Mesothelial cell of epicardium (in vitro differentiated cells): Measurements from ENCODE around the gene ARFGAP3. TPM values are rescaled to one million over a fixed set of nuclear protein-coding genes. Genes with fewer than 3 reads are reported as not detected.
"Not testable (repeated sequence)": the region's sequence is repeated elsewhere in the genome, so short reads cannot be mapped to it uniquely, and the experiment has no call there.

ENCODE experiments used
- DNase-seq, 2 experiments: peaks; one replicate each; pipeline ENCODE4 v3.0.0; 2021; ENCODE audit warnings: low spot score in 2 of 2; ENCODE audit not compliant: unreplicated experiment in 2 of 2
- H3K27ac Mint-ChIP-seq: 2 replicates; pipeline ENCODE4 v1.8.0; 2021; ENCODE audit warnings: mixed read lengths
- H3K27me3 Mint-ChIP-seq: 2 replicates; pipeline ENCODE4 v1.8.0; 2021; ENCODE audit warnings: low read depth, mixed read lengths
- H3K36me3 Mint-ChIP-seq: 2 replicates; pipeline ENCODE4 v1.8.0; 2021; ENCODE audit warnings: mixed read lengths
- H3K4me1 Mint-ChIP-seq: 2 replicates; pipeline ENCODE4 v1.8.0; 2021; ENCODE audit warnings: mixed read lengths
- H3K4me3 Mint-ChIP-seq: 2 replicates; pipeline ENCODE4 v1.8.0; 2021; ENCODE audit warnings: mild to moderate bottlenecking, moderate library complexity, mixed read lengths
- H3K9me3 Mint-ChIP-seq: 2 replicates; pipeline ENCODE4 v1.8.0; 2021; ENCODE audit warnings: mixed read lengths
- total RNA-seq: library from RNA; stranded (reverse); gene quantifications from 3 replicates; pipeline ENCODE4 v1.2.1, GENCODE V29; 2021
- TF ChIP-seq, protein P1 (sequence below): fragments of 200-600 bp; sonication (generic); IDR thresholded peaks from one replicate; pipeline ENCODE4 v1.5.0; 2021; ENCODE audit warnings: antibody characterized with exemption; ENCODE audit not compliant: unreplicated experiment

ARFGAP3 gene
- total RNA-seq, 1 donor from 2014 or later: 33.4 TPM

- Mint-ChIP-seq H3K4me3 (no peak overlapping the region), H3K27ac (no peak overlapping the region), H3K27me3 (no peaks in the 10 kb centered on the region), H3K36me3 (no peaks in the 10 kb centered on the region), H3K9me3 (no peaks in the 10 kb centered on the region), H3K4me1 (no peaks in the 10 kb centered on the region)
- no peak for DNase-seq
- TF ChIP-seq, protein P1, sequence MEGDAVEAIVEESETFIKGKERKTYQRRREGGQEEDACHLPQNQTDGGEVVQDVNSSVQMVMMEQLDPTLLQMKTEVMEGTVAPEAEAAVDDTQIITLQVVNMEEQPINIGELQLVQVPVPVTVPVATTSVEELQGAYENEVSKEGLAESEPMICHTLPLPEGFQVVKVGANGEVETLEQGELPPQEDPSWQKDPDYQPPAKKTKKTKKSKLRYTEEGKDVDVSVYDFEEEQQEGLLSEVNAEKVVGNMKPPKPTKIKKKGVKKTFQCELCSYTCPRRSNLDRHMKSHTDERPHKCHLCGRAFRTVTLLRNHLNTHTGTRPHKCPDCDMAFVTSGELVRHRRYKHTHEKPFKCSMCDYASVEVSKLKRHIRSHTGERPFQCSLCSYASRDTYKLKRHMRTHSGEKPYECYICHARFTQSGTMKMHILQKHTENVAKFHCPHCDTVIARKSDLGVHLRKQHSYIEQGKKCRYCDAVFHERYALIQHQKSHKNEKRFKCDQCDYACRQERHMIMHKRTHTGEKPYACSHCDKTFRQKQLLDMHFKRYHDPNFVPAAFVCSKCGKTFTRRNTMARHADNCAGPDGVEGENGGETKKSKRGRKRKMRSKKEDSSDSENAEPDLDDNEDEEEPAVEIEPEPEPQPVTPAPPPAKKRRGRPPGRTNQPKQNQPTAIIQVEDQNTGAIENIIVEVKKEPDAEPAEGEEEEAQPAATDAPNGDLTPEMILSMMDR: no peak
These were observed 69.1 kb downstream of the ARFGAP3 start for GRCh38 chr22:42788021-42788420.

GRCh38 chr22:42787357-42787736, 69.7 kb downstream of the ARFGAP3 start:
- Mint-ChIP-seq H3K36me3 (no peaks in the 10 kb centered on the region), H3K4me3 (no peak overlapping the region), H3K27ac (no peak overlapping the region), H3K27me3 (no peaks in the 10 kb centered on the region), H3K9me3 (no peaks in the 10 kb centered on the region), H3K4me1 (no peaks in the 10 kb centered on the region)
- TF ChIP-seq, protein P1: no peak
- no peak for DNase-seq

DNA sequence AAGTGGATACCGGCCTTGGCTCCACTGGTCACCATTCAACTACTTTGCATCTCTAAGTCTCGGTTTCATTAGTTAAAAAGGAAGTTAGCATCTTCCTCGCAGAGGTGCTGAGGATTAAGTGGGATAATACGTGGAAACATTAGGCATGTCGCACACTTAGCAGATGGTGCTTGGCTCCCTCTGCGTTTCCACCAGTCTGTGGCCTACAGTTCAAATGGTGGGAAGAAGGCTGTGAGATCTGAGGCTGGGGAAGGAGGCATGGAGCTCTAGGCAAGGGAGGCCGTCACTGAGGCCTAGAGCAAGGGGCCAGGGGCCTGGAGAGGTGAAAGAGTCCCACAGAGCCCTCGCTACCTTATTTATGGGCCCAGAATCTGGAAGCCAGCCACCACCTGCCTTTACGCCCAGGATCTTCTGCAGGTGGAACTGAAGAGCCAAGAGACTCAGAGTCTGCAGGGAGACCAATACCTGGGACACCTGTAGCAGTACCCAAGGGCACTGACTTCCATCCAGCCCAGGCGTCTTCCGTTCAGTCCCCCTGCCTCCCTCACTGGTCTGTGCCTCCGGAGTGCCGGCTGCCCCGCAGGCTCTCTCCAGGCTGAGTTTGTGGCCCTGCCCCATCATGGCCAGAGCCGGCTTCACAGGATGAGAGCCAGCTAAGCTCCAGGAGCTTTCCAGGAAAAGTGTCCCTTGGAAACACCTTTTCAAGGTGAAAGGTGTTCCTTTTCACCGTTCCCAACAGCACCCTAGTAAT, 70.3 kb downstream of the ARFGAP3 start:
- Mint-ChIP-seq H3K27me3 (no peaks in the 10 kb centered on the region), H3K4me3 (no peak overlapping the region), H3K36me3 (no peaks in the 10 kb centered on the region), H3K4me1 (no peaks in the 10 kb centered on the region), H3K9me3 (no peaks in the 10 kb centered on the region), H3K27ac (no peak overlapping the region)
- no peak for DNase-seq
- TF ChIP-seq, protein P1: no peak

DNA sequence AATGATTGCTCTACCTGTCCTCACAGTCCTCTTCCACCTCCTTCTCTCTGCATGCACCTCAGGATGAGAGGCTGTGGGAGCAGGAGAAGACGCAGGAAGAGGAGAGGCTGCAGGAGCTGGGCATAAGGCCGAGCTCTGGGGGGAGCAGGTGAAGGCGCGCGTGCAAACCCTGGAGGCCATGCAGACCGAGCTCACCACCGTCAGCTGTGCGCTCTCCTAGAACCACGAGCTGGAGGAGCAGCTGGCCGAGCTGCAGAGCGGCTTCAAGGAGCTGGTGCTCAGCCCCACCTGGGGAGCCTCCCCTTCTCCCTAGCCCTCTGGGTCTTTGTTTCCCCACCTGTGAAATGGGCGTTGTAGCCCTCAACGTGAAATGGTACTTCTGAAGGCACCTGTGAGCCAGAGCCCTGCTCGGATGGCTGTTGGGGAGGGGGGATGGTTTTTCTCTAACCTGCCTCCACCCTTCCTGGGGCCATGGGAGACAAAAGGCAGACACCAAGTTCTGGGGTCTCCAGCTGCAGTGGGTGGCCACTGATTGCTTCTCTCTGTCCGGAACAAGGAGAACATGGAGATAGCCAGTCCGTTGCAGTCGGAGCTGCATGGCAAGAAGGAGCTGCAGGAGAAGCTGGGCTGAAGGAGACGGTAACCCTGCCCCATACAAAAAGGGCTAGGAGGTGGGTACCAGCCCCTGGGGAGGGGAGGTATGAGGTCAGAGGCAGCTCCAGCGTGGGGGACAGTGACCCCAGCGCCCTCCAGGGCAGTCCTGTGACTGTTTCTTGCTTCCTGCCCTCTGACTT, 71.2 kb downstream of the ARFGAP3 start:
- Mint-ChIP-seq H3K4me1 (no peaks in the 10 kb centered on the region), H3K9me3 (no peaks in the 10 kb centered on the region), H3K4me3 (no peak overlapping the region), H3K36me3 (no peaks in the 10 kb centered on the region), H3K27me3 (no peaks in the 10 kb centered on the region), H3K27ac (no peak overlapping the region)
- no peak for DNase-seq
- TF ChIP-seq, protein P1: no peak

DNA sequence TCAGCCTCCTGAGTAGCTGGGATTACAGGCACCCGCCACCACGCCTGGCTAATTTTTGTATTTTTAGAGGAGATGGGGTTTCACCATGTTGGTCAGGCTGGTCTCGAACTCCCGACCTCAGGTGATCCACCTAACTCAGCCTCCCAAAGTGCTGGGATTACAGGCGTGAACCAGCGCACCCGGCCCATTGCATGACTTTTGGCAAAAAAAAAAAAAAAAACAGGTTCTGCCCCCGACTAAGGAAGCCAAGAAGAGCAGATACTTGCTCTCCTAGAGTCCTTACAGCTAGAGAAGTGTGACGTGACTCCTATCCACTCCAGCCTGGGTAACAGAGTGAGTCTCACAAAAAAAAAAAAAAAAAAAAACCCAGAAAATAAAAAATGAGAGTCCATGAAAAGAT, 74.8 kb downstream of the ARFGAP3 start:
- H3K9me3 Mint-ChIP-seq, H3K27ac Mint-ChIP-seq, H3K36me3 Mint-ChIP-seq, H3K4me1 Mint-ChIP-seq, H3K27me3 Mint-ChIP-seq, H3K4me3 Mint-ChIP-seq, DNase-seq: not testable (repeated sequence)

- H3K36me3 Mint-ChIP-seq: no peaks in the 10 kb centered on the region
- TF ChIP-seq, protein P1: peak; percentile 86
- H3K27me3 Mint-ChIP-seq: no peaks in the 10 kb centered on the region
- no peak overlapping the region for H3K4me3 Mint-ChIP-seq
- no peak for DNase-seq
- no peak overlapping the region for H3K27ac Mint-ChIP-seq
- H3K4me1 Mint-ChIP-seq: no peaks in the 10 kb centered on the region
- no peaks in the 10 kb centered on the region for H3K9me3 Mint-ChIP-seq
These were observed 77.0 kb downstream of the ARFGAP3 start for GRCh38 chr22:42780070-42780540.
